Sigmoid colon (tissue), 7 donors: ENCODE data around the gene SLC35B2. TPM values are rescaled to one million over a fixed set of nuclear protein-coding genes. Genes with fewer than 3 reads are reported as not detected.
A peak's percentile ranks its signal among the peaks of the same experiment; 100 is the strongest.

Source experiments
- DNase-seq: peaks from one replicate; pipeline ENCODE4 v3.0.0-alpha.2; 2019
- H3K27ac ChIP-seq, 4 donors: fragments of 200-600 bp; sonication (generic); one replicate each; pipeline ENCODE4 v1.5.1; 2016 to 2019; ENCODE audit warnings: mild to moderate bottlenecking in 1 of 4
- H3K27me3 ChIP-seq, 3 donors: fragments of 200-600 bp; sonication (generic); one replicate each; pipeline ENCODE4 v1.5.1; 2019; ENCODE audit warnings: mild to moderate bottlenecking in 1 of 3
- H3K36me3 ChIP-seq, 4 donors: fragments of 200-600 bp; sonication (generic); one replicate each; pipeline ENCODE4 v1.5.1; 2016 to 2019
- H3K4me1 ChIP-seq, 4 donors: fragments of 200-600 bp; sonication (generic); one replicate each; pipeline ENCODE4 v1.5.1; 2017 to 2019
- H3K4me3 ChIP-seq, 4 donors: fragments of 200-600 bp; sonication (generic); one replicate each; pipeline ENCODE4 v1.5.1; 2017 to 2019; ENCODE audit warnings: mild to moderate bottlenecking in 2 of 4, moderate library complexity in 1 of 4
- H3K9me3 ChIP-seq, 4 donors: fragments of 200-600 bp in 3 of 4; sonication (generic) in 3 of 4; one replicate each; pipeline versions ENCODE4 v1.5.1 to v1.6.1; 2013 to 2019
- EP300 ChIP-seq, 4 donors: sonication (generic); formaldehyde crosslinking; IDR thresholded peaks; one replicate each; pipeline ENCODE4 v1.6.1; 2017; ENCODE audit warnings: antibody characterized with exemption in 4 of 4
- POLR2A ChIP-seq, 2 donors: fragments of 450-650 bp; IDR thresholded peaks; one replicate each; pipeline ENCODE4 v1.6.1; 2016; ENCODE audit warnings: antibody characterized with exemption in 2 of 2, mild to moderate bottlenecking in 2 of 2, moderate library complexity in 2 of 2
- POLR2AphosphoS5 ChIP-seq, 4 donors: sonication (generic); formaldehyde crosslinking; IDR thresholded peaks; one replicate each; pipeline ENCODE4 v1.6.1; 2017; ENCODE audit warnings: antibody characterized with exemption in 4 of 4
- WGBS, 2 donors: extraction: QIAGEN DNeasy Blood & Tissue Kit; methylation state at CpG; one replicate each; pipeline ENCODE4 v1.1.7; 2013; 5-methylcytosine and 5-hydroxymethylcytosine counted together
- intact Hi-C: fragments of 100-400 bp; cut with DNase I; formaldehyde crosslinking; loops from one replicate; pipeline ENCODE4 v1.15.1; 2023
- polyA plus RNA-seq, 3 donors: library from polyadenylated mRNA; stranded (reverse); fragments of 200-250 nt; gene quantifications; one replicate each; pipeline ENCODE4 v1.2.3, GENCODE V29; 2013
- total RNA-seq, 4 donors: library from RNA; depleted of rRNA; stranded (reverse); fragments of >200 nt; gene quantifications; one replicate each; pipeline ENCODE4 v1.1.0, GENCODE V29; 2016
- TF ChIP-seq, protein P1 (sequence below), 4 experiments: fragments of 450-650 bp in 3 of 4; fragments of 200-600 bp in 1 of 4; IDR thresholded peaks; one replicate each; pipeline ENCODE4 v1.5.1; 2016 to 2019; ENCODE audit warnings: antibody characterized with exemption in 4 of 4, mild to moderate bottlenecking in 3 of 4, moderate library complexity in 2 of 4
- donor health status: healthy with polysubstance abuse.
- donor health status: Bipolar disorder and iron deficiency.
- donor health status: healthy.

The SLC35B2 gene
- total and polyA plus RNA-seq, 7 donors = 7.2 to 36.9 (median 25.7) TPM

DNA sequence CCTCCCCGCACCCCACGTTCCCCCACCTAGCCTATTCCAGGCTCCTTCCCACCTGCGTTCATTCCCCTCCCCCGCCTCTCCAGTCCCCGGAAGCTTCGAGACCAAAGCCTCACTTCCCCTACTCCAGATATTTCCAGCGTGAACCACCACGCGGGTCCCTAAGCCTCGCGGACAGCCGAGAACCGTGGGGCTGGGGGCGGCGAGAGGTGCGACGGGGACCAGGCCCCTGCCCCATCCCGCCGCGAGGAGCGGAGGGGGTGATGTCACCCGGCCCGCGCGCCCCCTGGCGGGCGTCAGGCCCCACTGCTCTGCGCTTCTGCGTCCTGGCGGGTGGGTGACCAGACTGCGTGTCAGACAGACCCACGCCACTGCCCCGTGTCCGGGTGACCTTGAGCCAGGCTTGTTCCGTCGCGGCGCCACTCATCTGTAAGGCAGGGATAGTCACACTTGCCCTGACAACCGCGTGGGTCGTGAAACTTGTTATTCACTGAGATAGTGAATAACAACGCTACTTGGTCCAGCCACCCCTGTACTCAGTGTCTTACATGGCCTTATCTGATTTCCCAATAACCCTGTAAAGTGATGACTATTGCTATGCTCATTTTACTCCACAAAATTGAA lies 19.4 kb downstream of the SLC35B2 start:
- Histone ChIP-seq H3K27ac (peak overlapping the region; percentile 94 to 98 (median 97)), H3K4me3 (peak overlapping the region; percentile 50 to 67 (median 62)), H3K9me3 (no peaks in the 10 kb centered on the region), H3K36me3 (peaks cover 0 to 4% (median 2%) of the 10 kb centered on the region in 4 donors), H3K27me3 (no peaks in the 10 kb centered on the region), H3K4me1 (peaks cover 0 to 55% (median 50%) of the 10 kb centered on the region in 4 donors)
- WGBS, 2 donors = 2% methylated on average over 42 of the region's 42 CpGs
- peak; percentile 91 for DNase-seq
- intact Hi-C loops = loop anchor here (1.0 to 10.0 kb wide), 2 partner anchors 8 to 143 kb away; no protein-coding TSS in a partner anchor
- TF ChIP-seq POLR2A (IDR thresholded peaks at IDR 0.05) (peak in 1 of 2 donors; percentile 24), EP300 (IDR thresholded peaks at IDR 0.05) (peak in 1 of 4 donors; percentile 23), POLR2AphosphoS5 (IDR thresholded peaks at IDR 0.05) (peak in 3 of 4 donors; percentile 18 to 84 (median 74))
- TF ChIP-seq, protein P1, sequence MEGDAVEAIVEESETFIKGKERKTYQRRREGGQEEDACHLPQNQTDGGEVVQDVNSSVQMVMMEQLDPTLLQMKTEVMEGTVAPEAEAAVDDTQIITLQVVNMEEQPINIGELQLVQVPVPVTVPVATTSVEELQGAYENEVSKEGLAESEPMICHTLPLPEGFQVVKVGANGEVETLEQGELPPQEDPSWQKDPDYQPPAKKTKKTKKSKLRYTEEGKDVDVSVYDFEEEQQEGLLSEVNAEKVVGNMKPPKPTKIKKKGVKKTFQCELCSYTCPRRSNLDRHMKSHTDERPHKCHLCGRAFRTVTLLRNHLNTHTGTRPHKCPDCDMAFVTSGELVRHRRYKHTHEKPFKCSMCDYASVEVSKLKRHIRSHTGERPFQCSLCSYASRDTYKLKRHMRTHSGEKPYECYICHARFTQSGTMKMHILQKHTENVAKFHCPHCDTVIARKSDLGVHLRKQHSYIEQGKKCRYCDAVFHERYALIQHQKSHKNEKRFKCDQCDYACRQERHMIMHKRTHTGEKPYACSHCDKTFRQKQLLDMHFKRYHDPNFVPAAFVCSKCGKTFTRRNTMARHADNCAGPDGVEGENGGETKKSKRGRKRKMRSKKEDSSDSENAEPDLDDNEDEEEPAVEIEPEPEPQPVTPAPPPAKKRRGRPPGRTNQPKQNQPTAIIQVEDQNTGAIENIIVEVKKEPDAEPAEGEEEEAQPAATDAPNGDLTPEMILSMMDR (IDR thresholded peaks at IDR 0.05) = peak; percentile 98 to 99 (median 98)

- intact Hi-C loops = loop anchor here (10.0 kb wide), 1 partner anchor 142 kb away; no protein-coding TSS in a partner anchor
- Histone ChIP-seq H3K9me3 (no peaks in the 10 kb centered on the region), H3K4me1 (peaks cover 0 to 60% (median 57%) of the 10 kb centered on the region in 4 donors), H3K4me3 (peak overlapping the region; percentile 50 to 67 (median 62)), H3K27ac (peak overlapping the region; percentile 94 to 98 (median 97)), H3K36me3 (peaks cover 4 to 11% (median 8%) of the 10 kb centered on the region in 4 donors), H3K27me3 (no peaks in the 10 kb centered on the region)
- DNase-seq = peak; percentile 97
- TF ChIP-seq, protein P1 (IDR thresholded peaks at IDR 0.05) = no peak
- TF ChIP-seq EP300 (IDR thresholded peaks at IDR 0.05) (peak in 1 of 4 donors; percentile 25), POLR2AphosphoS5 (IDR thresholded peaks at IDR 0.05) (peak in 3 of 4 donors; percentile 31 to 87 (median 61)), POLR2A (IDR thresholded peaks at IDR 0.05) (no peak)
- WGBS, 2 donors = 6 to 31% methylated on average over 22 of the region's 22 CpGs
Measured at GRCh38 chr6:44237021-44237812, 20.1 kb downstream of the SLC35B2 start.

DNA sequence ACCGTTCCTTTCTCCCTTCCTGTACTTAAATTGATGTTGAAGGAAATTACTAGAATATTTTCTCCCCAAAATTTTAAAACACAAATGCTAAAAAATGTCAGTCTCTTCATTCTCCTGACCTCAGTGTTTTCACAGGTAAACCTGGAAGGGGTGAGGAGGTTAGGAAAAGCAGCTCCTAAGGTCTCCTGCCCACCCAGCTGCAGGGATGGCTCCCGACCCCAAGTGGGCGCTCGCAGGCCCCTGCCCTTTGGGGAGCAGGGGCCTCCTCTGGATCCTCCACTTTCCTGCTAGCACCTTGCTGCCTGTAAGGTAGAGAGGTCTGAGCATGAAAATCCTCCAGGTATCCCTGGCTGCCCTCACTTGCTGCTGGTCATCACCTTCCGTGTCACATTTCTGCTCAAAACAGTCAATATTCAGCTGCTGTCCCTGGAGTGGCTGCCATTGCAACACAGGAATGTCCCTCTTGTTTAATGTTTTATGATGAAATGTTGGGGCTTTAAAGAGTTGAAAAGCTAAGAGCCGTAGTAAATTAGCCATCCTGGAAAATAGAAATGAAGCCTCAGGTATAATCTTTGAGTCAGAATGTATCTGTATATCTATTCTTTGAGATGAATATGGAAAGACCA lies 21.3 kb downstream of the SLC35B2 start:
- Histone ChIP-seq H3K27ac (peak overlapping the region; percentile 94 to 98 (median 97)), H3K9me3 (no peaks in the 10 kb centered on the region), H3K36me3 (peaks cover 8 to 23% (median 18%) of the 10 kb centered on the region in 4 donors), H3K4me3 (no peak overlapping the region), H3K4me1 (peaks cover 0 to 72% (median 69%) of the 10 kb centered on the region in 4 donors), H3K27me3 (no peaks in the 10 kb centered on the region)
- 93 to 94% methylated on average over 6 of the region's 6 CpGs for WGBS, 2 donors
- no peak for DNase-seq
- TF ChIP-seq, protein P1 (IDR thresholded peaks at IDR 0.05) = no peak
- no peak for TF ChIP-seq POLR2AphosphoS5 (IDR thresholded peaks at IDR 0.05)
- no peak for TF ChIP-seq EP300 (IDR thresholded peaks at IDR 0.05)
- TF ChIP-seq POLR2A (IDR thresholded peaks at IDR 0.05) = no peak
- intact Hi-C loops = loop anchor here (10.0 kb wide), 1 partner anchor 141 kb away; no protein-coding TSS in a partner anchor

GRCh38 chr6:44235269-44235668 lies 22.1 kb downstream of the SLC35B2 start:
- Histone ChIP-seq H3K4me3 (no peak overlapping the region), H3K27ac (peak overlapping the region; percentile 94 to 98 (median 97)), H3K9me3 (no peaks in the 10 kb centered on the region), H3K4me1 (peaks cover 0 to 79% (median 76%) of the 10 kb centered on the region in 4 donors), H3K27me3 (no peaks in the 10 kb centered on the region), H3K36me3 (peaks cover 15 to 31% (median 23%) of the 10 kb centered on the region in 4 donors)
- DNase-seq = no peak
- 73 to 85% methylated on average over 6 of the region's 6 CpGs for WGBS, 2 donors
- TF ChIP-seq EP300 (IDR thresholded peaks at IDR 0.05) (no peak), POLR2AphosphoS5 (IDR thresholded peaks at IDR 0.05) (no peak)
- intact Hi-C loops = loop anchor here (10.0 kb wide), 1 partner anchor 140 kb away; no protein-coding TSS in a partner anchor
